H1 (cell line): Measurements from ENCODE around the gene TOM1L2. TPM values are rescaled to one million over a fixed set of nuclear protein-coding genes. Genes with fewer than 3 reads are reported as not detected.

Experiments
- BACH1 ChIP-seq: IDR thresholded peaks from 2 replicates; pipeline ENCODE4 v1.6.1; 2012; ENCODE audit warnings: low read length, improper control_type of control experiment
- RXRA ChIP-seq: IDR thresholded peaks from 2 replicates; pipeline ENCODE4 v1.6.1; 2011; ENCODE audit warnings: low read depth, mild to moderate bottlenecking, low read length, moderate library complexity; ENCODE audit not compliant: insufficient read depth
- polyA plus RNA-seq, 7 experiments: library from polyadenylated mRNA; depleted of rRNA in 3 of 7; stranded (reverse) in 5 of 7; unstranded in 2 of 7; fragments of >200 nt in 5 of 7; fragments of 200-250 nt in 2 of 7; gene quantifications; 1 replicate in 5 of 7; 2 replicates in 1 of 7; 4 replicates in 1 of 7; pipeline versions ENCODE4 v1.2.1 to v1.2.3, GENCODE V29; 2011 to 2013; ENCODE audit warnings: missing spikeins in 2 of 7, mixed read lengths in 2 of 7
- total RNA-seq: library from RNA; stranded (reverse); fragmentation: NEBNext Ultra II Directional; extraction: Animal tissue kit (Norgen Biotek cat#: 25700); gene quantifications from 2 replicates; pipeline ENCODE4 v1.2.1, GENCODE V29; 2021
- TF ChIP-seq, protein P1 (sequence below): fragments of 300-600 bp; sonication (generic); IDR thresholded peaks from 2 replicates; pipeline ENCODE4 v1.7.1; 2012; ENCODE audit warnings: low read length, moderate library complexity, mild to moderate bottlenecking, inconsistent platforms; ENCODE audit not compliant: insufficient replicate concordance
- TF ChIP-seq, protein P2 (sequence below): IDR thresholded peaks from 2 replicates; pipeline ENCODE4 v1.6.1; 2012; ENCODE audit warnings: low read length, inconsistent platforms
- TF ChIP-seq, protein P3 (sequence below): IDR thresholded peaks from 2 replicates; pipeline ENCODE4 v1.6.1; 2012; ENCODE audit warnings: inconsistent platforms
- TF ChIP-seq, protein P4 (sequence below): IDR thresholded peaks from 2 replicates; pipeline ENCODE4 v1.6.1; 2012; ENCODE audit warnings: inconsistent platforms

TOM1L2 gene
- total and polyA plus RNA-seq, 2 of the 8 experiments (the other 6 are each of a cell fraction or from before 2014, with no cell fraction given): 2.0 to 3.4 TPM

DNA sequence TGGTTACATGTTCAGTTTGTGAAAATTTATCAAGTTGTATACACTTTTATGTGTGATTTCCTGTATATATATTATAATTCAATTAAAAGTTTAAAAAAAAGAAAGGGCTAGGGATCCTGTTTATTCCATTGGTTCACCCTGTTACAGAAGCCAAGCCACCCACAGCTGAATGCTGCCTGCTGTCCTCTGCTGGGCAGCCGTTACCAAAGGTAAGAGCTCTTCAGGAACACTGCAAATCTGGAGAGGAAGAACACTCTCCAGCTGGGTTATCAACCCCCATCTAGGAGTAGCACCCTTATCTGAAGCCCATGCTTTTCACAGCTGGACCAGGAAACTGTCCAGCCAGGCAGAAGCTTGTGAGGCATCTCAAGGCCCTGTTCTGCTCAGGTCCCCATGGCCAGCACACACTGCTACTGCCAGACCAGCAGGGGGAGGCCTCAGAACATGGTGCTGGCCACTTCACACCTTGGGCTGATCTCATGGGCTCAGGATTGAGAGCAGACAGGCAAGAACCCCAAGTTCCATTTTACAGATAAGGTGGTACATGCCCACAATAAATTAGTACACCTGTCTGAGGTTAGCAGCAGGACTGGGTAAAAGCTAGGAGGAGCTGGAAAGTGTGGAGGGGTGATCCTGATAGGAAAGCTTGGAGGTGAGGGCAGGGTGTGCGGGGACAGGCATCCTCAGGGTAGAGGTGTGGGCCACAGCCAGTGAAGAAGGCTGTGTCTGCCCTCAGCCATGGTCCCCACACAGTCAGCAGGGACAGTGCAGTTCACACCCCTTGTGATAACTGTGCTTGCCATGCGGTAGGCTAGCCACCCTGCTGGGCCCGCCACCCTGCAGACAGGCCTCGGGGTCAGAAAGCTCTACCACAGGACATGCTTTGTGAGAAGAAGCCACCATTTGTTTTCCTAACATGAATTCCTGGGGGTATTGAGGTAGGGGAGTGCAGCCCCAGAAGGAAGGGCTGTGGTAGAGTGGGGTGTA, 81.1 kb downstream of the TOM1L2 start (continued):
- TF ChIP-seq, protein P1, sequence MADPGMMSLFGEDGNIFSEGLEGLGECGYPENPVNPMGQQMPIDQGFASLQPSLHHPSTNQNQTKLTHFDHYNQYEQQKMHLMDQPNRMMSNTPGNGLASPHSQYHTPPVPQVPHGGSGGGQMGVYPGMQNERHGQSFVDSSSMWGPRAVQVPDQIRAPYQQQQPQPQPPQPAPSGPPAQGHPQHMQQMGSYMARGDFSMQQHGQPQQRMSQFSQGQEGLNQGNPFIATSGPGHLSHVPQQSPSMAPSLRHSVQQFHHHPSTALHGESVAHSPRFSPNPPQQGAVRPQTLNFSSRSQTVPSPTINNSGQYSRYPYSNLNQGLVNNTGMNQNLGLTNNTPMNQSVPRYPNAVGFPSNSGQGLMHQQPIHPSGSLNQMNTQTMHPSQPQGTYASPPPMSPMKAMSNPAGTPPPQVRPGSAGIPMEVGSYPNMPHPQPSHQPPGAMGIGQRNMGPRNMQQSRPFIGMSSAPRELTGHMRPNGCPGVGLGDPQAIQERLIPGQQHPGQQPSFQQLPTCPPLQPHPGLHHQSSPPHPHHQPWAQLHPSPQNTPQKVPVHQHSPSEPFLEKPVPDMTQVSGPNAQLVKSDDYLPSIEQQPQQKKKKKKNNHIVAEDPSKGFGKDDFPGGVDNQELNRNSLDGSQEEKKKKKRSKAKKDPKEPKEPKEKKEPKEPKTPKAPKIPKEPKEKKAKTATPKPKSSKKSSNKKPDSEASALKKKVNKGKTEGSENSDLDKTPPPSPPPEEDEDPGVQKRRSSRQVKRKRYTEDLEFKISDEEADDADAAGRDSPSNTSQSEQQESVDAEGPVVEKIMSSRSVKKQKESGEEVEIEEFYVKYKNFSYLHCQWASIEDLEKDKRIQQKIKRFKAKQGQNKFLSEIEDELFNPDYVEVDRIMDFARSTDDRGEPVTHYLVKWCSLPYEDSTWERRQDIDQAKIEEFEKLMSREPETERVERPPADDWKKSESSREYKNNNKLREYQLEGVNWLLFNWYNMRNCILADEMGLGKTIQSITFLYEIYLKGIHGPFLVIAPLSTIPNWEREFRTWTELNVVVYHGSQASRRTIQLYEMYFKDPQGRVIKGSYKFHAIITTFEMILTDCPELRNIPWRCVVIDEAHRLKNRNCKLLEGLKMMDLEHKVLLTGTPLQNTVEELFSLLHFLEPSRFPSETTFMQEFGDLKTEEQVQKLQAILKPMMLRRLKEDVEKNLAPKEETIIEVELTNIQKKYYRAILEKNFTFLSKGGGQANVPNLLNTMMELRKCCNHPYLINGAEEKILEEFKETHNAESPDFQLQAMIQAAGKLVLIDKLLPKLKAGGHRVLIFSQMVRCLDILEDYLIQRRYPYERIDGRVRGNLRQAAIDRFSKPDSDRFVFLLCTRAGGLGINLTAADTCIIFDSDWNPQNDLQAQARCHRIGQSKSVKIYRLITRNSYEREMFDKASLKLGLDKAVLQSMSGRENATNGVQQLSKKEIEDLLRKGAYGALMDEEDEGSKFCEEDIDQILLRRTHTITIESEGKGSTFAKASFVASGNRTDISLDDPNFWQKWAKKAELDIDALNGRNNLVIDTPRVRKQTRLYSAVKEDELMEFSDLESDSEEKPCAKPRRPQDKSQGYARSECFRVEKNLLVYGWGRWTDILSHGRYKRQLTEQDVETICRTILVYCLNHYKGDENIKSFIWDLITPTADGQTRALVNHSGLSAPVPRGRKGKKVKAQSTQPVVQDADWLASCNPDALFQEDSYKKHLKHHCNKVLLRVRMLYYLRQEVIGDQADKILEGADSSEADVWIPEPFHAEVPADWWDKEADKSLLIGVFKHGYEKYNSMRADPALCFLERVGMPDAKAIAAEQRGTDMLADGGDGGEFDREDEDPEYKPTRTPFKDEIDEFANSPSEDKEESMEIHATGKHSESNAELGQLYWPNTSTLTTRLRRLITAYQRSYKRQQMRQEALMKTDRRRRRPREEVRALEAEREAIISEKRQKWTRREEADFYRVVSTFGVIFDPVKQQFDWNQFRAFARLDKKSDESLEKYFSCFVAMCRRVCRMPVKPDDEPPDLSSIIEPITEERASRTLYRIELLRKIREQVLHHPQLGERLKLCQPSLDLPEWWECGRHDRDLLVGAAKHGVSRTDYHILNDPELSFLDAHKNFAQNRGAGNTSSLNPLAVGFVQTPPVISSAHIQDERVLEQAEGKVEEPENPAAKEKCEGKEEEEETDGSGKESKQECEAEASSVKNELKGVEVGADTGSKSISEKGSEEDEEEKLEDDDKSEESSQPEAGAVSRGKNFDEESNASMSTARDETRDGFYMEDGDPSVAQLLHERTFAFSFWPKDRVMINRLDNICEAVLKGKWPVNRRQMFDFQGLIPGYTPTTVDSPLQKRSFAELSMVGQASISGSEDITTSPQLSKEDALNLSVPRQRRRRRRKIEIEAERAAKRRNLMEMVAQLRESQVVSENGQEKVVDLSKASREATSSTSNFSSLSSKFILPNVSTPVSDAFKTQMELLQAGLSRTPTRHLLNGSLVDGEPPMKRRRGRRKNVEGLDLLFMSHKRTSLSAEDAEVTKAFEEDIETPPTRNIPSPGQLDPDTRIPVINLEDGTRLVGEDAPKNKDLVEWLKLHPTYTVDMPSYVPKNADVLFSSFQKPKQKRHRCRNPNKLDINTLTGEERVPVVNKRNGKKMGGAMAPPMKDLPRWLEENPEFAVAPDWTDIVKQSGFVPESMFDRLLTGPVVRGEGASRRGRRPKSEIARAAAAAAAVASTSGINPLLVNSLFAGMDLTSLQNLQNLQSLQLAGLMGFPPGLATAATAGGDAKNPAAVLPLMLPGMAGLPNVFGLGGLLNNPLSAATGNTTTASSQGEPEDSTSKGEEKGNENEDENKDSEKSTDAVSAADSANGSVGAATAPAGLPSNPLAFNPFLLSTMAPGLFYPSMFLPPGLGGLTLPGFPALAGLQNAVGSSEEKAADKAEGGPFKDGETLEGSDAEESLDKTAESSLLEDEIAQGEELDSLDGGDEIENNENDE: no peak
- TF ChIP-seq, protein P2, sequence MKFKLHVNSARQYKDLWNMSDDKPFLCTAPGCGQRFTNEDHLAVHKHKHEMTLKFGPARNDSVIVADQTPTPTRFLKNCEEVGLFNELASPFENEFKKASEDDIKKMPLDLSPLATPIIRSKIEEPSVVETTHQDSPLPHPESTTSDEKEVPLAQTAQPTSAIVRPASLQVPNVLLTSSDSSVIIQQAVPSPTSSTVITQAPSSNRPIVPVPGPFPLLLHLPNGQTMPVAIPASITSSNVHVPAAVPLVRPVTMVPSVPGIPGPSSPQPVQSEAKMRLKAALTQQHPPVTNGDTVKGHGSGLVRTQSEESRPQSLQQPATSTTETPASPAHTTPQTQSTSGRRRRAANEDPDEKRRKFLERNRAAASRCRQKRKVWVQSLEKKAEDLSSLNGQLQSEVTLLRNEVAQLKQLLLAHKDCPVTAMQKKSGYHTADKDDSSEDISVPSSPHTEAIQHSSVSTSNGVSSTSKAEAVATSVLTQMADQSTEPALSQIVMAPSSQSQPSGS: no peak
- TF ChIP-seq BACH1: 0 out of 2 replicates have a peak, but pooled peaks have one; percentile 33
- TF ChIP-seq, protein P3, sequence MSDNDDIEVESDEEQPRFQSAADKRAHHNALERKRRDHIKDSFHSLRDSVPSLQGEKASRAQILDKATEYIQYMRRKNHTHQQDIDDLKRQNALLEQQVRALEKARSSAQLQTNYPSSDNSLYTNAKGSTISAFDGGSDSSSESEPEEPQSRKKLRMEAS: peak; percentile 88
- no peak for TF ChIP-seq RXRA
- TF ChIP-seq, protein P4, sequence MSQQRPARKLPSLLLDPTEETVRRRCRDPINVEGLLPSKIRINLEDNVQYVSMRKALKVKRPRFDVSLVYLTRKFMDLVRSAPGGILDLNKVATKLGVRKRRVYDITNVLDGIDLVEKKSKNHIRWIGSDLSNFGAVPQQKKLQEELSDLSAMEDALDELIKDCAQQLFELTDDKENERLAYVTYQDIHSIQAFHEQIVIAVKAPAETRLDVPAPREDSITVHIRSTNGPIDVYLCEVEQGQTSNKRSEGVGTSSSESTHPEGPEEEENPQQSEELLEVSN: peak; percentile 64
